ENCODE results near the gene C12orf42.

Gene C12orf42

DNA sequence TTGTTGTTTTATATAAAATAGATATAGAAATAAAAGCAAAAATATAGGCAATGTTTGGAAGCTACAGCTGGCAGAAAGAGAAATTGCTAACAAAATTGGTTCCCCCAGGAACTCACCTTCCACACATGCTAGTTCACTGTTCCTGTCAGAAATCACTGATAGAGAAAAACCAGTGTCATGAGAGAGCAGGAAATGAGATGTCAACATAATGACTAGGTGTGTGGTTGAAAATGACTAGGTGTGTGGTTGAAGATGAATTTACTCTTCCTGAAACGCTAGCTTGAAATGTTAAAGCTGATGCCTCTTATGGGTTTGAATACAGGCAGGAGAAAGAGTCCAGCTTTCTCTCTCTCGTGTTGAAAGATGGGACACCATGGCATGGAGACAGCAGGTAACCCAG, 216.3 kb downstream of the C12orf42 start:
- no peak overlapping the region for H3K4me3 ChIP-seq (ENCODE audit: low read length, poor library complexity, severe bottlenecking)
- no peaks in the 10 kb centered on the region for H3F3A ChIP-seq (ENCODE audit: low read depth)
- H3K9ac ChIP-seq (ENCODE audit: low read depth, low read length, poor library complexity, severe bottlenecking): no peak overlapping the region
- H3K9me3 ChIP-seq (ENCODE audit: insufficient read depth, low read depth, low read length): no peaks in the 10 kb centered on the region
- H2AFZ ChIP-seq (ENCODE audit: low read length): no peak overlapping the region
- H3K9me2 ChIP-seq (replicated peaks; ENCODE audit: low read depth, low read length): no peaks in the 10 kb centered on the region
- H3K27me3 ChIP-seq (ENCODE audit: insufficient read depth, low read length, poor library complexity, severe bottlenecking): no peaks in the 10 kb centered on the region
- H4K20me1 ChIP-seq (ENCODE audit: insufficient read depth, low read length, poor library complexity, severe bottlenecking): no peaks in the 10 kb centered on the region
- H3K4me2 ChIP-seq (ENCODE audit: low read depth, low read length, poor library complexity, severe bottlenecking): no peak overlapping the region
- TF ChIP-seq, protein P1, sequence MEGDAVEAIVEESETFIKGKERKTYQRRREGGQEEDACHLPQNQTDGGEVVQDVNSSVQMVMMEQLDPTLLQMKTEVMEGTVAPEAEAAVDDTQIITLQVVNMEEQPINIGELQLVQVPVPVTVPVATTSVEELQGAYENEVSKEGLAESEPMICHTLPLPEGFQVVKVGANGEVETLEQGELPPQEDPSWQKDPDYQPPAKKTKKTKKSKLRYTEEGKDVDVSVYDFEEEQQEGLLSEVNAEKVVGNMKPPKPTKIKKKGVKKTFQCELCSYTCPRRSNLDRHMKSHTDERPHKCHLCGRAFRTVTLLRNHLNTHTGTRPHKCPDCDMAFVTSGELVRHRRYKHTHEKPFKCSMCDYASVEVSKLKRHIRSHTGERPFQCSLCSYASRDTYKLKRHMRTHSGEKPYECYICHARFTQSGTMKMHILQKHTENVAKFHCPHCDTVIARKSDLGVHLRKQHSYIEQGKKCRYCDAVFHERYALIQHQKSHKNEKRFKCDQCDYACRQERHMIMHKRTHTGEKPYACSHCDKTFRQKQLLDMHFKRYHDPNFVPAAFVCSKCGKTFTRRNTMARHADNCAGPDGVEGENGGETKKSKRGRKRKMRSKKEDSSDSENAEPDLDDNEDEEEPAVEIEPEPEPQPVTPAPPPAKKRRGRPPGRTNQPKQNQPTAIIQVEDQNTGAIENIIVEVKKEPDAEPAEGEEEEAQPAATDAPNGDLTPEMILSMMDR (conservative IDR thresholded peaks at IDR 0.05; ENCODE audit: low read length): no peak
- no peak for TF ChIP-seq EZH2phosphoT487 (IDR thresholded peaks at IDR 0.05; ENCODE audit: borderline replicate concordance)
- H3K4me1 ChIP-seq (ENCODE audit: insufficient read depth, low read length, poor library complexity, severe bottlenecking): no peaks in the 10 kb centered on the region
- H3K36me3 ChIP-seq (ENCODE audit: insufficient read depth, low read length): no peaks in the 10 kb centered on the region
- H3K79me2 ChIP-seq (ENCODE audit: insufficient read depth, low read length): no peaks in the 10 kb centered on the region

DNA sequence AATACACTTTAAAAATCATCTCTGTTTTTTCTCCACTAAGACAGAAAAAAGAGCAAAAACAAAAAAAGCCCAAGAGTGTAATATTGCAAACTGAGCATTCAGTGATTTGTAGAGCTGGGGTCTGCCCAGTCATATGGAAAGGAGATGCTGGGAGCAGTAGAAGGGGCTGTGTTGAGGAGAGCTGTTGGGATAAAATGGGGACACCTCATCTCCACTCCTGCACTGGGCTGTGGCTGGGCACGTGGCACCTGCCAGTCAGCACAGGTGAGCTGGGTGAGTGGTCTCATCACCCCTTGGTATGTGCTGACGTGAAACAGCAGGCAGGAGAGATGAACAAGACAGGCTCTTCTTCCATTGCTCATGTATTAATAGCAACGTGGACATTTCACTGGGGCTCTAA, 217.4 kb downstream of the C12orf42 start:
- Histone ChIP-seq H3K4me1 (ENCODE audit: insufficient read depth, low read length, poor library complexity, severe bottlenecking) (no peaks in the 10 kb centered on the region), H3K4me2 (ENCODE audit: low read depth, low read length, poor library complexity, severe bottlenecking) (no peak overlapping the region), H3K9ac (ENCODE audit: low read depth, low read length, poor library complexity, severe bottlenecking) (no peak overlapping the region), H3K27me3 (ENCODE audit: insufficient read depth, low read length, poor library complexity, severe bottlenecking) (no peaks in the 10 kb centered on the region), H3K4me3 (ENCODE audit: low read length, poor library complexity, severe bottlenecking) (no peak overlapping the region), H4K20me1 (ENCODE audit: insufficient read depth, low read length, poor library complexity, severe bottlenecking) (no peaks in the 10 kb centered on the region), H3K9me3 (ENCODE audit: insufficient read depth, low read depth, low read length) (no peaks in the 10 kb centered on the region), H3F3A (ENCODE audit: low read depth) (no peaks in the 10 kb centered on the region), H2AFZ (ENCODE audit: low read length) (no peak overlapping the region), H3K9me2 (replicated peaks; ENCODE audit: low read depth, low read length) (no peaks in the 10 kb centered on the region), H3K79me2 (ENCODE audit: insufficient read depth, low read length) (no peaks in the 10 kb centered on the region), H3K36me3 (ENCODE audit: insufficient read depth, low read length) (no peaks in the 10 kb centered on the region)
- TF ChIP-seq, protein P1 (conservative IDR thresholded peaks at IDR 0.05; ENCODE audit: low read length): no peak
- no peak for TF ChIP-seq EZH2phosphoT487 (IDR thresholded peaks at IDR 0.05; ENCODE audit: borderline replicate concordance)

DNA sequence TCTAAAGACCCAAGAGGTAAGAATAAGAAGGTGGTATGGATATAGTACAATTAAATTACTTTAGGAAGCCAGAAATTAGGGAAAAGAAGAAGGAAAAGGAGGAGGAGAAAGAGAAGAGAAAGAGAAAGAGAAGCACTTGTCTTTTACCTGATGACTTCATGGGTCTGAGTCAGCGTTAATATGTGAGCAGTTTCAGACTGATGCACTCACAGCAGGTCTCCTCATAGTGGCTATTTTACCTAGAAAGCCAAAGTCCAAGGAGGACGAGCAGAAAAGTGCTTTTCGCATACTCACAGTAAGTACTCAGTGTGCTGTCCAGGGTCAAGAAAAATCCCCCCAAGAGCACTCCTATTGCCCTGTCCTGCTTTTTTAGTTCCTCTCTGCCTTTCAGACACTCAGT, 222.1 kb downstream of the C12orf42 start:
- no peaks in the 10 kb centered on the region for H3K36me3 ChIP-seq (ENCODE audit: insufficient read depth, low read length)
- H4K20me1 ChIP-seq (ENCODE audit: insufficient read depth, low read length, poor library complexity, severe bottlenecking): no peaks in the 10 kb centered on the region
- H3K4me3 ChIP-seq (ENCODE audit: low read length, poor library complexity, severe bottlenecking): no peak overlapping the region
- no peaks in the 10 kb centered on the region for H3K9me3 ChIP-seq (ENCODE audit: insufficient read depth, low read depth, low read length)
- H3K4me2 ChIP-seq (ENCODE audit: low read depth, low read length, poor library complexity, severe bottlenecking): no peak overlapping the region
- H2AFZ ChIP-seq (ENCODE audit: low read length): no peak overlapping the region
- no peaks in the 10 kb centered on the region for H3K79me2 ChIP-seq (ENCODE audit: insufficient read depth, low read length)
- H3F3A ChIP-seq (ENCODE audit: low read depth): no peaks in the 10 kb centered on the region
- no peaks in the 10 kb centered on the region for H3K4me1 ChIP-seq (ENCODE audit: insufficient read depth, low read length, poor library complexity, severe bottlenecking)
- H3K9me2 ChIP-seq (replicated peaks; ENCODE audit: low read depth, low read length): no peaks in the 10 kb centered on the region
- no peak for TF ChIP-seq EZH2phosphoT487 (IDR thresholded peaks at IDR 0.05; ENCODE audit: borderline replicate concordance)
- TF ChIP-seq, protein P1 (conservative IDR thresholded peaks at IDR 0.05; ENCODE audit: low read length): no peak
- H3K27me3 ChIP-seq (ENCODE audit: insufficient read depth, low read length, poor library complexity, severe bottlenecking): no peaks in the 10 kb centered on the region
- no peak overlapping the region for H3K9ac ChIP-seq (ENCODE audit: low read depth, low read length, poor library complexity, severe bottlenecking)

Data from Loucy (cell line).